Left lobe of liver (tissue), 2 donors: ENCODE data around the gene SH3PXD2A. TPM values are rescaled to one million over a fixed set of nuclear protein-coding genes. Genes with fewer than 3 reads are reported as not detected.

Experiments
- ATAC-seq: fragments of 200-7000 bp; cut with Tn5 transposase; one replicate; pipeline ENCODE4 v1.9.1; 2020; ENCODE audit warnings: mild to moderate bottlenecking, moderate library complexity
- DNase-seq: peaks from one replicate; pipeline ENCODE4 v3.0.0-alpha.2; 2020; ENCODE audit warnings: low spot score
- total RNA-seq: library from RNA; stranded (reverse); gene quantifications from one replicate; pipeline ENCODE4 v1.2.1, GENCODE V29; 2021
- donor health status: DM: no; HTN: no; CAD: no; lungs with moderate emphysema.
- donor health status: DM: no; HTN: yes; CAD: no.

The SH3PXD2A gene
- total RNA-seq, 1 donor from 2014 or later, result 43.5 TPM

GRCh38 chr10:103559776-103560175 lies 295.6 kb downstream of the SH3PXD2A start:
- no peak for DNase-seq
- no peak for ATAC-seq

- no peak for ATAC-seq
- DNase-seq, result no peak
These were observed 296.5 kb downstream of the SH3PXD2A start for GRCh38 chr10:103558911-103559310.

- DNase-seq (peak; percentile 83), ATAC-seq (peak; percentile 83)
These were observed 297.9 kb downstream of the SH3PXD2A start for GRCh38 chr10:103557455-103557854.

- DNase-seq, result no peak
- ATAC-seq, result no peak
These were observed 298.9 kb downstream of the SH3PXD2A start for GRCh38 chr10:103556383-103557007.

GRCh38 chr10:103555712-103556111 lies 299.7 kb downstream of the SH3PXD2A start:
- no peak for ATAC-seq
- DNase-seq, result no peak

GRCh38 chr10:103555325-103555649 lies 300.1 kb downstream of the SH3PXD2A start:
- ATAC-seq (no peak), DNase-seq (no peak)

- DNase-seq, result no peak
- peak; percentile 65 for ATAC-seq
These were observed 300.7 kb downstream of the SH3PXD2A start for GRCh38 chr10:103554488-103555324.

- DNase-seq (no peak), ATAC-seq (no peak)
These were observed 301.5 kb downstream of the SH3PXD2A start for GRCh38 chr10:103553743-103554487.

- ATAC-seq, result no peak
- DNase-seq, result no peak
These were observed 302.3 kb downstream of the SH3PXD2A start for GRCh38 chr10:103552856-103553742.

GRCh38 chr10:103551619-103552602 lies 303.5 kb downstream of the SH3PXD2A start:
- peak; percentile 9 for ATAC-seq
- no peak for DNase-seq

GRCh38 chr10:103550229-103550628 lies 305.1 kb downstream of the SH3PXD2A start:
- no peak for DNase-seq

GRCh38 chr10:103549349-103549685 lies 306.1 kb downstream of the SH3PXD2A start:
- ATAC-seq, result no peak
- DNase-seq, result no peak

More at GRCh38 chr10:103550229-103550628, 305.1 kb downstream of the SH3PXD2A start:
- no peak for ATAC-seq

- ATAC-seq (no peak), DNase-seq (peak; percentile 29)
These were observed 306.6 kb downstream of the SH3PXD2A start for GRCh38 chr10:103548581-103549348.

GRCh38 chr10:103548006-103548405 lies 307.4 kb downstream of the SH3PXD2A start:
- ATAC-seq (no peak), DNase-seq (no peak)

GRCh38 chr10:103547391-103547946 lies 307.9 kb downstream of the SH3PXD2A start:
- ATAC-seq (no peak), DNase-seq (peak; percentile 40)

- no peak for ATAC-seq
- peak; percentile 22 for DNase-seq
These were observed 309.0 kb downstream of the SH3PXD2A start for GRCh38 chr10:103546401-103546800.

GRCh38 chr10:103545771-103546281 lies 309.6 kb downstream of the SH3PXD2A start:
- ATAC-seq (peak; percentile 88), DNase-seq (peak; percentile 87)

GRCh38 chr10:103545366-103545765 lies 310.0 kb downstream of the SH3PXD2A start:
- DNase-seq (peak; percentile 75), ATAC-seq (peak; percentile 78)
